SKM-1 (cell line): ENCODE data around the gene CATSPERD.

Experiments
- DNase-seq: peaks from one replicate; lab custom pipeline; 2025; ENCODE audit not compliant: unreplicated experiment; lab: John Stamatoyannopoulos, UW

Gene CATSPERD

DNA sequence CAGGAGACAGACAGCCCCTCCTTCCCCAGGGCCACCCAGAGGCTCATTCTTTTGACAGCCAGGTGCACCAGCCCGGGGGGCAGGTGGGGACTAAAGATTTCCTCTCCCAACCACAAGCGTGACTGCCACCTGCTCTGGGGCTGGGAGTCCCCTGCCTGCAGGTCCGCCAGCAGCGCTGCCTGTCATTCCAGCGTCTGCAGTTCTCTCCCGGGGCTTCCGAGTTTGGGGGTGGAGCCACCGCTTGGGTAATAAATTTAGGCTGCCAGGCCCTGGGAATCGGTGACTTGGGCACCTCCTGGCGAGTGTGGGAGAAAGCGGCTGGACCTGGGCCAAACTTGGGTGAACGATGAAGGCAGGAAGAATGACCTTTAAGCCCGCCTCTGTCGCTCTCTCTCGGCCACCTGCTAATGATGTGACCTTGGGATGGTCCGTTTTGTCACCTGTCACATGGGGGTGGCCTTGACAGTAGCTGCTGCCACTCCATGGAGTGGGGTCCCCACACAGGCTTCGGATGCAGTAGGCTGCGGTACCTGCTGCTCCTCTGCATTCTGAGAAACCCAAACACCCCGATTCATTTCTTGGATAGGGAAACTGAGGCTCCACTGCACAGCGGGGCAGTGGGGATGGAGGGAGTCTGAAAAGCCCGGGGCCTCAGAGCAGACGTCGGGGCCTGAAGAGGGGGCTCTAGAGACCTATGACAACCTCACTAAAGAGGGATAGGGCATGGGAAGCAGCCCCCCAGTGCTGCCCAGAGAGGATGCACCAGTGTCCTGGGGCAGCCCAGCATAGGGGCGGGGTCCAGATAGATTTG lies 106.3 kb downstream of the CATSPERD start:
- DNase-seq, result no peak

DNA sequence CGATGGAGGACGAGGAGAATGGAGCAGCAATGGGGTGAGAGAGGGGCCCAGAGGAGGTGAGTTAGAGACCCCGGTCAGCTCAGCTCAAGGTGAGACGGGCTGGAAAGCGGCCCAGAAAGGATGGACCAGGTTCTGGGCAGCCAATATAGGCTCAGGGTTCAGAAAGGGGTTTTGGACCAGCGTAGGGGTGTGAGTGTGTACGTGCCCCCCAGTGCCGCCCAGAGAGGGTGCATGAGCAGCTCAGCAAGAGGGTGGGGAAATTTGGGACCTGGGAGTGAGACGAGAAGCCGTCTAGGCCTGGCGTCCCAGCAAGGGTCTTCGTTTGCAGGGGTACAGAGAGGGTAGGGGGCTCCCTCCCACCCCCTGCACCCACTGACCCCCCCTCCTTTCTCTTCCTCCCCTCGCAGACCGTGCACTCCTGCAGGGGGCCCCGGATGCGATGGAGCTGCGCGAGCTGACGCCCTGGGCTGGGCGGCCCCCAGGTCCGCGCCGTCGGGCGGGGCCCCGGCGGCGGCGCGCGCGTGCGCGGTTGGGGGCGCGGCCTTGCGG lies 107.0 kb downstream of the CATSPERD start:
- no peak for DNase-seq

DNA sequence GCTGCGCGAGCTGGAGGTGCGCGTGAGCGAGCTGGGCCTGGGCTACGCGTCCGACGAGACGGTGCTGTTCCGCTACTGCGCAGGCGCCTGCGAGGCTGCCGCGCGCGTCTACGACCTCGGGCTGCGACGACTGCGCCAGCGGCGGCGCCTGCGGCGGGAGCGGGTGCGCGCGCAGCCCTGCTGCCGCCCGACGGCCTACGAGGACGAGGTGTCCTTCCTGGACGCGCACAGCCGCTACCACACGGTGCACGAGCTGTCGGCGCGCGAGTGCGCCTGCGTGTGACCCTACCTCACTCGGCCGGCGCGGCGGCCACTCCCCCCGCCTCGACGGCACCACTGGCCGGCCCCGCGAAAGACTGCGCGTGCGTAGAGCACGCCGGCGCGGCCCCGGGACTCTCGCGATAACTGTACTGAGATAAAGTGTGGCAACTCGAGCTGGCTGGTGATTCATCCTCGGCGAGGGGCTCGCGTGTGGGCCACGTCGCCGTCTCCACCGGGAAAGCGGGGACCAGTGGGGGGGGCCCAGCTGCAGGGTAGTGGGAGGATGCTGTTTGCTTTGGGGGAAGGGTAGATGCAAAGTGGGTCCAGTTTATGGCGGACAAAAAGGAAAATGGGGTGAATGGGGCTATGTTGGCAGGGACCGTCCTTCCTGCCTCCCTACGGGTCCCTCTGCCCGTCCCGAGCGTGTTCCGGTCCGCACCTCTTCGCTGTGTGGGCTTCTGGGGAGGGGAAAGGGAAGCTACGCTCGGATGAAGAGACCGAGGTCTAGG lies 107.6 kb downstream of the CATSPERD start:
- peak; percentile 97 for DNase-seq
